Measurements from ENCODE around the gene MBP.

DNA sequence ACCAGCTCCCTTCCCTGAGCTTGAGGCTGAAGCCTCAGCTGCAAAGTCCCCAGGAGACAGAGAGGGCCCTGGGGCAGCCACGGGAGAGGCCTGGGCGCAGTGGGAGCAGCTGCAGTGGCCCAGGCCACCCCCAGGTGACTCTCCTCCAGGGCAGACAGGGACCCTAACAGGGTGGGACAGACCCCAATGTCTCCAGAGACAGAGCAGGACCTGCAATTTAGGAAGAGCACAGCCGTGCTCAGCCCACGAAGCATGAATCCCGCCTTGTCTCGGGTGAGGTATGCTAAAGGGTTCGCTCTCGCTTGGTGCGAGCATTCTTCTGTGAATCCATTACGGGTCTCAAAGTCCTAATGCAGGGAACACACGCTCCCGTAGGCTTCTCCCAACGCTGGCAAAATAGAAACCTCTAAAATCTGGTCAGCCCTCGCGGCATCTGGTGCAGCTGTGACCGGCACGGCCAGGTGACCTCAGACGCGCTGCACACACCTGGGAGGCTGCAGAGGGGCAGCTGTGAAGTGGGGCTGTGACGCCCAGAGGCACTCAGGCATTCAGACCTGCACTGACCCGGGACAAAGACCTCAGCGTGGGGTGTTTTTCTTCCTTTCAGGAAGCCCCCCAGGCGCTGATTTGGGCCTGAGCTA, 12.6 kb downstream of the MBP start:
- TF ChIP-seq, protein P1, sequence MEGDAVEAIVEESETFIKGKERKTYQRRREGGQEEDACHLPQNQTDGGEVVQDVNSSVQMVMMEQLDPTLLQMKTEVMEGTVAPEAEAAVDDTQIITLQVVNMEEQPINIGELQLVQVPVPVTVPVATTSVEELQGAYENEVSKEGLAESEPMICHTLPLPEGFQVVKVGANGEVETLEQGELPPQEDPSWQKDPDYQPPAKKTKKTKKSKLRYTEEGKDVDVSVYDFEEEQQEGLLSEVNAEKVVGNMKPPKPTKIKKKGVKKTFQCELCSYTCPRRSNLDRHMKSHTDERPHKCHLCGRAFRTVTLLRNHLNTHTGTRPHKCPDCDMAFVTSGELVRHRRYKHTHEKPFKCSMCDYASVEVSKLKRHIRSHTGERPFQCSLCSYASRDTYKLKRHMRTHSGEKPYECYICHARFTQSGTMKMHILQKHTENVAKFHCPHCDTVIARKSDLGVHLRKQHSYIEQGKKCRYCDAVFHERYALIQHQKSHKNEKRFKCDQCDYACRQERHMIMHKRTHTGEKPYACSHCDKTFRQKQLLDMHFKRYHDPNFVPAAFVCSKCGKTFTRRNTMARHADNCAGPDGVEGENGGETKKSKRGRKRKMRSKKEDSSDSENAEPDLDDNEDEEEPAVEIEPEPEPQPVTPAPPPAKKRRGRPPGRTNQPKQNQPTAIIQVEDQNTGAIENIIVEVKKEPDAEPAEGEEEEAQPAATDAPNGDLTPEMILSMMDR (conservative IDR thresholded peaks at IDR 0.05), result no peak
- TF ChIP-seq ZFX (IDR thresholded peaks at IDR 0.05), result no peak

Data from C4-2B (cell line).